GM19193 (cell line): ENCODE results near the gene STRA8.

Source experiments
- POLR2A ChIP-seq: IDR thresholded peaks from 4 replicates; pipeline ENCODE4 v1.6.1; 2011; ENCODE audit not compliant: insufficient read depth, insufficient read length; ENCODE audit errors: extremely low read depth

The STRA8 gene

GRCh38 chr7:135248546-135248945, 14.9 kb downstream of the STRA8 start:
- no peak for TF ChIP-seq POLR2A

DNA sequence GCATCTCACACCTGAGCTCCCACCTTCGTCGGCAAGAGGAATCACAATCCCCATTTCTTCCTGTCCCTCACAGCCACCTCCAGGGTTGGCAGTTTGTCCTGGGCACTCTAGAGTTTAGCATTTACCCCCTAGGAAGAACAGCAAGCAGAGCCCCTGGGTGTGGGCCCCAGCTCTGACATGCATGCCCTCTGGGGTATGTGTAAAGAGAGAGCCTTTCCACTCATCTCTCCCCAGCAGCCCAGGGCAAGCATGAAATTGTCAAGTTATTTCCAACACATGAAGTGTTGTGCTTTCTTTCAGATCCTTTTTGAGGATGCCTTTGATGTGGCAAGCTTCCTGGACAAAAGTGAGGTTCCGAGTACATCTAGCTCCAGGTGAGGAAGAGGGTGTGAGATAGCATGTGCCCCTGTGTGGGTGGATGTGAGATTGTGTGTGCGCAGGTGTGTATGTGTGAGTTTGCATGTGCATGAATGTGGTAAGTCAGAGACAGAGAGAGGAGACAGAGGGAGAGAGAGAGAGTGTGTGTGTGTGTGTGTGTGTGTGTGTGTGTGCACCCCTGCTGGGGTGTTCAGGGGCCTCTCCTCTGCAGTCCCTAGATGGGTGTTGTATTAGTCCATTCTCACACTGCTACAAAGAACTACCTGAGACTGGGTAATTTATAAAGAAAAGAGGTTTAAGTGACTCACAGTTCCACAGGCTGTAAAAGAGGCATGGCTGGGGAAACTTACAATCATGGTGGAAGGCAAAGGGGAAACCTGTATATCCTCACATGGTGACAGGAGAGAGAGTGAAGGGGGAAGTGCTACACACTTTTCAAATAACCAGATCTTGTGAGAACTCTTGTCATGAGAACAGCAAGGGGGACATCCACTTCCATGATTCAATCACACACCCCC, 18.1 kb downstream of the STRA8 start:
- no peak for TF ChIP-seq POLR2A

DNA sequence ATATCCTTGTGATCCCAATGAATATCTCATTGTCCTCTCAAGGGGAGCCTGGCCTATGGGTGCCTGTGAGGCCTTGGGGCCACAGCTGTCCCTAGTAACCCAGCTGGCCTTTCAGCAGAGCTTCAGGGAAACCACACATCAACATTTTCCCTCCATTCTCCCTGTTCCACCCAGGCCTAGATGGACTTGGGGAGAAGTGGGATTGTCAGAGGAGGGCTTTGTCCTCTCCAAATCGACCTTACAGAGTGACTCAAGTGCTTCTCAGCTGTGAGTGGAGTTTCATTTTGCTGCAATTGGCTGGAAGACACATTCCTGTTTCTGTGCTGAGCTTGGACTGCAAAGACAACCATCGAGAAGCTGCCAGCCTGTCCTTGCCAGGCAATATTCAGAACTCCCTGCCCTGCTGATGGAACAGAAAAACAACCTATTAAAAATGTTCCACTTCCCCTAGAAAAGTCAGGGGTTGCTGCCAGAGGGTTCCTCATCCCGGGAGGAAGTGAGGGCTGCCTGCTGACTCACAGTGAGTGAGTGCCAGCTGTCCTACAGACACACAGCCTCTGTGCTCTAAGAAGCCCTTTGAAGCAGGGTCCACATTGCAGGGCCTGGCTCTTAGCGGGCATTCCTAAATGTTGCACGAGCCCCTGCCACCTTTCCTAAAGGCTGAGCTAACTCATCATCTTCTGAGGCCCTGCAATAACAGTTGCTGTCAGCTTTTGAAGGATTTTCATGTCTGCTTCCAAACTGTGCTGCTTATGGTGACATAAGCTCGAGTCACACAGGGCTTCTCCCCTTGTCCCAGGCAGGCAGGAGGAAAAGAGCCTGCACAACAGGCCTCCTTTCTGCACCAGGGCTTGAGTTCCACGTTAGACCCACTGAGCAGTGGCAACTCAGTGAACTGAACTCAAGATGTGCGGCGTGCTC, 20.5 kb downstream of the STRA8 start:
- TF ChIP-seq POLR2A, result no peak

GRCh38 chr7:135257790-135258189, 24.2 kb downstream of the STRA8 start:
- TF ChIP-seq POLR2A, result no peak

- no peak for TF ChIP-seq POLR2A
Observed at GRCh38 chr7:135258585-135258984, 24.9 kb downstream of the STRA8 start.

GRCh38 chr7:135259702-135260101, 26.1 kb downstream of the STRA8 start:
- no peak for TF ChIP-seq POLR2A

DNA sequence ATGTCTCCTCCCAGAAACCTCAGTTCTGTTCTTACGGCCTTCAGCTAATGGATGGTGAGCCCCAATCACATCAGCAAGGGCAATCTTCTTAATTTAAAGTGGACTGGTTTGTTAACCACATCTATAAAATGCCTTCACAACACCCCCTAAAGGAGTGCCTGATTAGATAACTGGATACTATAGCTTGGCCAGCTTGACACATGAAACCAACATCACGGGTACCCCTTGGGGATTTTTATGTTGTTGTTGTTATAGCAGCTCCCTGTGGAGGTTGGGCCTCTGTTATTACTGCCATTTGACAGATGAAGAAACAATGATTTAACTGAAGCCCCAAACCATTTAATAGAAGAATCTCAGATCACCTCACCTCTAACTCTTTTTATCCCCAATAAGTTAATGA, 26.8 kb downstream of the STRA8 start:
- no peak for TF ChIP-seq POLR2A

GRCh38 chr7:135260930-135261721, 27.5 kb downstream of the STRA8 start:
- no peak for TF ChIP-seq POLR2A

DNA sequence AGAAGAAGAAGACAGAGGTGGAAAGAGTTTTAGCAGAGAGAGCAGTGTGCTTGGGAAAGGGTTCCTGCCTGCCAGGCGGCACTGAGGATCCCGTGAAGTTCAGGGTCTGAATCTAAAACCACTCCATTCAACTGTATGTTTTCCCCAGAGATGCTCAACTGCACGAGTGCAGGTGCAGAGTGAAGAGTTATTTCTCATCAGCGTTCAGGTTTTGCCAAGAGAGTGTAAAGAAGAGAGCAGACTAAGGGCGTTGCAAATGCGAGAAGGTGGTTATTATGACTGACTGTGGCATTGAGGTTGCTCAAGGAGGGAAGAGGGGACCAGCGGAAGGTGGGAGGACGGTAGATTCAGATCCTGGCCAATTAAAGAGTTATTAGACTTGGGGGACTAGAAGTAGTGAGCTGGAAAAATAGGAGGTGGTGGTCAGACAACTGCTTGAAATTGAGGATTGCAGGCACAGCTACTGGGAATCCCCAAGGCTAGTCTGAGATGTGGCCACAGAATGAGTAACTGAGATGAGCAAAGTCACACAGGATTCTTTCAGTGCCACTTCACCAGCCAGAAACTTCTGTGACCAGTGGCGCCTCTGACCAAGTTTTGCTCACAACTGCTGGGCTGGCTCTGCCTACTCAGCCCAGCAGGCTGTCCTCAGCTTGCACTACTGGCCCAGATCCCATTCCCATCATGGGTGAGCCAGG, 29.1 kb downstream of the STRA8 start:
- TF ChIP-seq POLR2A, result no peak

DNA sequence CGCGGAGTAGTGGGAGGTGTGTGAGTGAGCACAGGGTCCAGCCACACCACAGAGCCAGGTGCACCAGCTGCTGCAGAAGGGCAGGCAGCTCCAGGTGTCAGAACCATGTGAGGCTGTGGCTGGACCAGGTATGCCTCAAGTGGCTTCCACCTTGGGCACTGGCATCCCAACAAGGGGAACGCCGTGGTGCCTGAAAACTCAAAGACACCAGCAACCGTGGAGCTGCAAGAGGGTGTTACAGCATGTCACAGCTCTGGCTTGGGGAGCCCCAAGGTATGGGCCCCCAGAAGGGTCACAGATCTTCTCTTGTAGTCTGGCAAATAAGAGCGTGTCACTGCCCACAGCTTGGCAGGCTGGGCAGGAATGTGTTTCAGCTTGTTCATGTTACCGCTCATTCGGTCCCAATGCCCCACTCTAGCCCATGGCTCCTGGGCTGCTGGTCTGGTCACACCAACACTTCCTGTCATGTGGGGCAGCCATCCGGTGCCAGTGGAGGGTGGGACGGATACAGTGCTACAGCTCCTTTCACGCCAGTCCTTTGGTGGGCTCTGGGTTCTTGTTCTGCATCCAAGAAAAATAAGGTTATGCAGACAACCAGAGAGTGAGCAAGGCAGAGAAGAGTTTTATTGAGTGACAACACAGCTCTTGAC, 29.8 kb downstream of the STRA8 start:
- TF ChIP-seq POLR2A, result no peak

DNA sequence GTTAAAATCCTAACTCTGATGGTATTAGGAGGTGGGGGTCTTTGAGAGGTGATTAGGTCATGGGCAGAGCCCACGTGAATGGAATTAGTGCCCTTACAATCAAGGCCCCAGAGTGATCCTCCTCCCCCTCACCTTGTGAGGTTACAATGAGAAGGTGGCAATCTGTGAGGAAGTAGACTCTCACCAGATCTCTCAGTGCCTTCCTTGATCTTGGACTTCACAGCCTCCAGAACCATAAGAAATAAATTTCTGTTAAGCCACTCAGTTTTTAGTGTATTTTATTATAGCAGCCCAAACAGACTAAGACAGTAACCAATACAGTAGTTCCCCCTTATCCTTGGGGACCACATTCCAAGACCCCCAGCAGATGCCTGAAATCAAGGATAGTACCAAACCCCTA, 32.0 kb downstream of the STRA8 start:
- no peak for TF ChIP-seq POLR2A

DNA sequence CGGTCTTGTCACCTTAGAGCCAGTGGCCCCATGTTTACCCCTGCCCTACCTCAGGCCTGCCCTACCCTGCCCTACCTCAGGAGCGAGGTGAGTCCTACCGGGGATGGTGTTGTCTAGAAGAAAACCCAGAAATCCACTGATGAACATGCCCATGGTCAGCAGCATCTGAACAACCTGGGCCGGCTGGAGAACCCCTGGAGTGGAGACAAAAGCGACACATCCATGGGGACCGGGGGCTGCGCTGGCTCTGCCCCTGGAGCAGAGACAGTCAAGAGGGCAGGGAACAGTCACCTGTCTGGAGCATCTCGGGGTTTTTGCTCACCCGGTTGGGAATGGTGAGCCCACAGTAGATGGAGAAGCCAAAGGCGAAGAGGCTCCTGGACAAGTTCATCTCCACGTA, 36.3 kb downstream of the STRA8 start:
- no peak for TF ChIP-seq POLR2A

GRCh38 chr7:135270577-135271254, 37.1 kb downstream of the STRA8 start:
- TF ChIP-seq POLR2A, result no peak
